A549 (cell line): Measurements from ENCODE around the gene VASN. TPM values are rescaled to one million over a fixed set of nuclear protein-coding genes. Genes with fewer than 3 reads are reported as not detected.

Experiments
- ATAC-seq, 2 experiments: fragments of 200-7000 bp in 1 of 2; fragments of >200 bp in 1 of 2; cut with Nextera tagmentation in 1 of 2; cut with Tn5 transposase in 1 of 2; 3 replicates each; pipeline versions ENCODE4 v1.8.0 to v1.9.1; 2018 to 2020; ENCODE audit warnings: mild to moderate bottlenecking in 1 of 2, moderate library complexity in 1 of 2
- CTCF ChIA-PET: fragments of 300-600 bp; sonication (Branson Sonifier 250); formaldehyde crosslinking; extraction: SDS; loops from one replicate; lab custom pipeline; 2021; ENCODE audit warnings: antibody characterized with exemption, inconsistent platforms; lab: Yijun Ruan, JAX
- POLR2A ChIA-PET: fragments of 350-600 bp; formaldehyde crosslinking; extraction: SDS; loops from one replicate; lab custom pipeline; 2021; ENCODE audit warnings: antibody characterized with exemption, inconsistent platforms; lab: Yijun Ruan, JAX
- DNase-seq, 2 experiments: peaks; one replicate each; pipeline versions ENCODE4 v3.0.0 to v3.0.0-alpha.2; 2011 to 2016; ENCODE audit warnings: low read depth in 1 of 2, low spot score in 1 of 2
- FAIRE-seq: peaks from 2 replicates; lab custom pipeline; 2011; peaks lifted over from hg19 to GRCh38; lab: Jason Lieb, UNC
- H3K27ac ChIP-seq, 2 experiments: fragments of >200 bp; sonication (Bioruptor Twin); formaldehyde crosslinking; 3 replicates each; pipeline ENCODE4 v1.5.1; 2016 to 2017
- H3K4me1 ChIP-seq: fragments of >200 bp; sonication (Bioruptor Twin); formaldehyde crosslinking; 3 replicates; pipeline ENCODE4 v1.6.1; 2016
- H3K4me2 ChIP-seq: fragments of >200 bp; sonication (Bioruptor Twin); formaldehyde crosslinking; 3 replicates; pipeline ENCODE4 v1.6.1; 2016
- H3K4me3 ChIP-seq: fragments of >200 bp; sonication (Bioruptor Twin); formaldehyde crosslinking; 3 replicates; pipeline ENCODE4 v1.5.1; 2016
- H3K9me3 ChIP-seq: fragments of >200 bp; sonication (Bioruptor Twin); formaldehyde crosslinking; 3 replicates; pipeline ENCODE4 v1.6.1; 2016
- ATOH8 ChIP-seq: fragments of 250-450 bp; sonication (Bioruptor Pico); IDR thresholded peaks from 2 replicates; pipeline ENCODE4 v1.5.0; 2020; ENCODE audit warnings: low read depth, mild to moderate bottlenecking, moderate library complexity
- CBX2 ChIP-seq: fragments of 200-600 bp; sonication (generic); IDR thresholded peaks from 2 replicates; pipeline ENCODE4 v1.6.1; 2016; ENCODE audit warnings: low read depth, mild to moderate bottlenecking, borderline replicate concordance
- CEBPB ChIP-seq, 2 experiments: fragments of >200 bp in 1 of 2; sonication (Bioruptor Twin) in 1 of 2; formaldehyde crosslinking in 1 of 2; IDR thresholded peaks; 2 replicates each; pipeline ENCODE4 v1.6.1; 2012 to 2016
- CHD2 ChIP-seq: fragments of 150-350 bp; IDR thresholded peaks from 2 replicates; pipeline ENCODE4 v1.6.1; 2014; ENCODE audit warnings: low read length; ENCODE audit not compliant: partially characterized antibody
- CHD4 ChIP-seq: fragments of 200-600 bp; sonication (generic); IDR thresholded peaks from 2 replicates; pipeline ENCODE4 v1.6.1; 2016; ENCODE audit warnings: antibody characterized with exemption, mild to moderate bottlenecking, borderline replicate concordance
- CTCF ChIP-seq: fragments of >200 bp; sonication (Bioruptor Twin); formaldehyde crosslinking; IDR thresholded peaks from 3 replicates; pipeline ENCODE4 v1.5.1; 2016
- E2F6 ChIP-seq: IDR thresholded peaks from 2 replicates; pipeline ENCODE4 v1.6.1; 2012; ENCODE audit warnings: low read depth, borderline replicate concordance
- ELK1 ChIP-seq: fragments of 150-350 bp; IDR thresholded peaks from 2 replicates; pipeline ENCODE4 v1.6.1; 2014; ENCODE audit warnings: low read depth, mild to moderate bottlenecking, low read length
- EP300 ChIP-seq, 2 experiments: fragments of >200 bp; sonication (Bioruptor Twin); formaldehyde crosslinking; IDR thresholded peaks; 2 replicates in 1 of 2; 3 replicates in 1 of 2; pipeline ENCODE4 v1.6.1; 2016 to 2017
- ESRRA ChIP-seq: fragments of 150-350 bp; IDR thresholded peaks from 2 replicates; pipeline ENCODE4 v1.6.1; 2014; ENCODE audit warnings: mild to moderate bottlenecking, low read length, borderline replicate concordance
- FOSL2 ChIP-seq, 2 experiments: fragments of 450-650 bp in 1 of 2; fragments of >200 bp in 1 of 2; sonication (Bioruptor Twin) in 1 of 2; formaldehyde crosslinking; IDR thresholded peaks; 2 replicates each; pipeline versions ENCODE4 v1.5.0 to v1.6.1; 2016 to 2020; ENCODE audit warnings: mild to moderate bottlenecking in 1 of 2, moderate library complexity in 1 of 2
- FOXS1 ChIP-seq: fragments of 250-450 bp; sonication (Bioruptor Pico); IDR thresholded peaks from 2 replicates; pipeline ENCODE4 v1.5.0; 2020; ENCODE audit warnings: mild to moderate bottlenecking, moderate library complexity
- GATA3 ChIP-seq: IDR thresholded peaks from 2 replicates; pipeline ENCODE4 v1.6.1; 2012; ENCODE audit warnings: borderline replicate concordance
- HEYL ChIP-seq: fragments of 250-450 bp; sonication (Bioruptor Pico); IDR thresholded peaks from 2 replicates; pipeline ENCODE4 v1.8.0; 2021; ENCODE audit warnings: mild to moderate bottlenecking, moderate library complexity
- HOXB5 ChIP-seq: fragments of 250-450 bp; sonication (Bioruptor Pico); IDR thresholded peaks from 2 replicates; pipeline ENCODE4 v1.5.0; 2020; ENCODE audit warnings: mild to moderate bottlenecking, moderate library complexity
- JUN ChIP-seq, 2 experiments: fragments of >200 bp; sonication (Bioruptor Twin); formaldehyde crosslinking; IDR thresholded peaks; 2 replicates in 1 of 2; 3 replicates in 1 of 2; pipeline ENCODE4 v1.6.1; 2016 to 2017
- KDM1A ChIP-seq: fragments of 200-600 bp; sonication (generic); IDR thresholded peaks from 2 replicates; pipeline ENCODE4 v1.6.1; 2016; ENCODE audit warnings: low read depth, mild to moderate bottlenecking
- NPAS2 ChIP-seq: fragments of 250-450 bp; sonication (Bioruptor Pico); IDR thresholded peaks from 2 replicates; pipeline ENCODE4 v1.8.0; 2022; ENCODE audit warnings: mild to moderate bottlenecking, moderate library complexity, borderline replicate concordance
- PBX3 ChIP-seq: IDR thresholded peaks from 2 replicates; pipeline ENCODE4 v1.6.1; 2012
- POLR2A ChIP-seq: IDR thresholded peaks from 2 replicates; pipeline ENCODE4 v1.6.1; 2012; ENCODE audit warnings: mild to moderate bottlenecking, low read length
- RCOR1 ChIP-seq: fragments of 150-350 bp; IDR thresholded peaks from 2 replicates; pipeline ENCODE4 v1.6.1; 2014; ENCODE audit warnings: antibody characterized with exemption, low read length, low read depth
- SMC3 ChIP-seq: fragments of >200 bp; sonication (Bioruptor Twin); formaldehyde crosslinking; IDR thresholded peaks from 3 replicates; pipeline ENCODE4 v1.6.1; 2018; ENCODE audit warnings: inconsistent platforms
- TP53 ChIP-seq: fragments of 250-450 bp; sonication (Bioruptor Pico); IDR thresholded peaks from 2 replicates; pipeline ENCODE4 v1.5.0; 2021; ENCODE audit warnings: mild to moderate bottlenecking, moderate library complexity
- ZC3H11A ChIP-seq: fragments of 450-650 bp; IDR thresholded peaks from 2 replicates; pipeline ENCODE4 v1.6.1; 2014; ENCODE audit warnings: antibody characterized with exemption, mild to moderate bottlenecking
- ZSCAN20 ChIP-seq: fragments of 250-450 bp; sonication (Bioruptor Pico); IDR thresholded peaks from 2 replicates; pipeline ENCODE4 v1.8.0; 2022; ENCODE audit warnings: mild to moderate bottlenecking, moderate library complexity
- WGBS: methylation state at CpG from one replicate; pipeline ENCODE4 v1.1.6; 2017; ENCODE audit errors: missing lambda C conversion rate; 5-methylcytosine and 5-hydroxymethylcytosine counted together
- polyA plus RNA-seq, 4 experiments: library from polyadenylated mRNA; depleted of rRNA in 3 of 4; stranded (reverse); fragments of >200 nt; fragmentation: RNase III in 1 of 4; extraction: RNeasy Plus Mini Kit Qiagen cat#74134 plus additional on column Dnase treatment in 1 of 4; gene quantifications; 2 replicates in 3 of 4; 3 replicates in 1 of 4; pipeline ENCODE4 v1.2.3, GENCODE V29; 2011 to 2017

The VASN gene
- polyA plus RNA-seq, 2 of the 4 experiments (the other 2 are of a cell fraction): 2.3 to 4.0 TPM

- peak overlapping the region; percentile 78 to 96 for H3K27ac ChIP-seq
- POLR2A ChIA-PET: interaction anchor here (1.1 to 2.5 kb wide), 4 partner anchors 8 to 52 kb away, joined by 3 to 11 read pairs (median 8); partner anchors contain the start of genes GLIS2 and PAM16
- ATAC-seq (peak; percentile 36 to 59), DNase-seq (no peak), FAIRE-seq (no peak)
- TF ChIP-seq POLR2A (no peak), ZSCAN20 (no peak), ESRRA (no peak), CHD4 (no peak), CEBPB (IDR thresholded peaks at IDR 0.05) (no peak), ATOH8 (CRISPR knock-in tag) (no peak), FOSL2 (IDR thresholded peaks at IDR 0.05) (no peak), FOSL2 (CRISPR knock-in tag; IDR thresholded peaks at IDR 0.05) (no peak), ELK1 (no peak), KDM1A (no peak), E2F6 (no peak)
- TF ChIP-seq, all 56 proteins: peak for 0
- H3K4me2 ChIP-seq: peak overlapping the region; percentile 93
- no peak overlapping the region; the same call in 2 of the 3 replicates for H3K4me3 ChIP-seq
- CTCF ChIA-PET: interaction anchor here (0.7 to 22.8 kb wide), 10 partner anchors 8 to 80 kb away, joined by 3 to 423 read pairs (median 6); partner anchors contain the start of gene GLIS2
- H3K9me3 ChIP-seq: no peaks in the 10 kb centered on the region
- peaks cover 90% of the 10 kb centered on the region for H3K4me1 ChIP-seq
- 38% methylated on average over 9 of the region's 21 CpGs for WGBS
Observed at GRCh38 chr16:4323071-4323844, 48.4 kb upstream of the VASN start.

- POLR2A ChIA-PET: interaction anchor here (0.7 to 2.5 kb wide), 4 partner anchors 9 to 53 kb away, joined by 4 to 11 read pairs (median 8); partner anchors contain the start of gene GLIS2
- CTCF ChIA-PET: interaction anchor here (0.6 to 22.8 kb wide), 9 partner anchors 11 to 79 kb away, joined by 3 to 423 read pairs (median 6); partner anchors contain the start of gene GLIS2
- Histone ChIP-seq H3K4me2 (peak overlapping the region; percentile 93), H3K4me1 (peaks cover 90% of the 10 kb centered on the region), H3K9me3 (no peaks in the 10 kb centered on the region), H3K4me3 (peak overlapping the region; percentile 21; the same call in 1 of the 3 replicates), H3K27ac (peak overlapping the region; percentile 78 to 96)
- TF ChIP-seq FOXS1 (CRISPR knock-in tag) (no peak), GATA3 (no peak), POLR2A (no peak), HOXB5 (CRISPR knock-in tag) (no peak), TP53 (no peak), EP300 (IDR thresholded peaks at IDR 0.05) (no peak), CHD2 (no peak), ELK1 (no peak), CTCF (no peak), SMC3 (no peak), ZC3H11A (no peak), HEYL (no peak), RCOR1 (no peak), CHD4 (no peak), PBX3 (no peak), JUN (IDR thresholded peaks at IDR 0.05) (no peak), CBX2 (no peak), NPAS2 (CRISPR knock-in tag) (no peak), ATOH8 (CRISPR knock-in tag) (no peak)
- ATAC-seq (peak; percentile 55 to 77), FAIRE-seq (no peak), DNase-seq (peak; percentile 64 to 79)
- 9% methylated on average over 6 of the region's 12 CpGs for WGBS
Observed at GRCh38 chr16:4323845-4324488, 47.7 kb upstream of the VASN start.
